CMK (cell line): ENCODE results near the gene C15orf39.

Source experiments
- DNase-seq: peaks from one replicate; pipeline ENCODE4 v3.0.0-alpha.2; 2010; ENCODE audit warnings: low read depth

Gene C15orf39

GRCh38 chr15:75197062-75197630, 4.5 kb upstream of the C15orf39 start:
- no peak for DNase-seq

DNA sequence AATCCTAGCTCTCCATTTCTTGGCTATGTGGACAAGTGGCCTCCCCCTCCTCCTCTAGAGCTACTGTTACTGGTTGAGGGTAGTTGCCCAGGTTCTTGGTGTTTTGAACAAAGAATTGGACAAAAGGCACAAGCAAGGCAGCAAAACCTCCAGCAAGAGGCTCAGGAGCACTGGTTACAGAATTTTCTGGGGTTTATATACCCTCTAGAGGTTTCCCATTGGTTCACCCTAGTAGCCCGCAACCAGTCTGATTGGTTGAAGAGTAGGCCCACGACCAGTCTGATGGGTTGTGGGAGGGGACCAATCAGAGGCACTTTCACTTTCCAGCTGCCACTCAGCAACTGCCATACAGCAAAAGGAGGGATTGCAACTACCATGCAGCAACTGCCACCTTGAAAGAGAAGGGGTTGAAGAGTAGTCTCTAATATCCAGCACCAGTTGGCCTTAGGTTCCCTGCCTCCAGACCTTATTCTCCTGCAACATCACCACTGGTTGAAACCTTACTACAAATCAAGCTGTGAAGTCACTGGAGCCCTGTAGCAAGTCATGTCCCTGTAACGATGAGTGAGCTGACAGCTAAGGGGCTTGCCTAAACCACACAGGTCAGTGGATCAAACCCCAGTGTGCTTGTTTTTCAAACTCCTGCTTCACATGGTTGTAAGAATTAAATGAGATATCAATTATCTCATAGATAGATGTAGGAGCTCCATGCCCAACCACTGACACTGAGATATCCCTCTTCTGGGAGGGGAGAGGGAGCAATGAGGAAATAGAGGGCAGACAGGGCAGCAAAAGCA, 2.9 kb upstream of the C15orf39 start:
- DNase-seq: peak; percentile 90

DNA sequence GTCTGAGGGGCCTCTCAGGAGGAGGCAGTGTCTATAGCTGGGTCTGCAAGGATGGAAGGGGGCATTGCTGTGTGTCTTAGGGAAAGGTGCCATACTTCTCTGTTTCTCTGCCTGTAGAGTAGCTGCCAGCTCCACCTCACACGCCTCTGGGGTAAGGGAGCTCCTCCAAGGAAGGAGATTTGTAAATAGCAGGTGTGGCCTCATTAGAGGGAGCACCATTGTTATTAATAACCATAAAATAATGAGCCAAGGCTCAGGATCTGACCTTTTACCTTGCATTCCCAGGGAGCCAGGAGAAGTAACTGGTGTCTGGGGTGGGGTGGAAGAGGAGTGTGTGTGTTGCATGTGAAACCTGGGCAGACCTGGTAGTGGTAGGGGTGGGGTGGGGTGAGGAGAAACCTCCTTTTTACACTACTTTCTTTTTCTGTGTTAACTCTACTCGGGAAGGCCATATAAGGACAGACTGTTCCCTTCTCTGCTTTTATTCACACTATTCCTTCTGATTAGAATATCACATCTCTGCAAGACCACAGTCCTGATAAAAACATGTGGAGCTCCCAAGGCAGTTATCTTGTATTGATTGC, 2.2 kb upstream of the C15orf39 start:
- DNase-seq: no peak

DNA sequence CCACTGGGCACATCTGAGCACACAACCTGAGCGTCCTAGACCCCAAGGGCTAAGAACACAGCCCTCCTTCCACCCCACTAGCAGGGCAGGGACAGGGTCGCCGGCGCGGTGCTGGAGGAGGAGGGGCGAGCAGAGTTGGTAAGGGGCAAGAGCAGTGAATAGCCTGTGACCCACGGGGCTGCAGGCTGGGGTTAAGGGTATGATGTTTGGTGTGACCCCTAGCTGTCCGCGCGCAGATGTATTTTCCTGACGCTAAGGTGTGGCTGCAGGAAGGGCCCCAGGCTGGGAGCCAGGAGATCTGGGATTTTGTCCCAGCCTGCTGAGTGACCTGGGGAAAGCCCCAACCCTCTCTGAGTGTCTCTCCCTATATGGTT, 1.3 kb upstream of the C15orf39 start:
- DNase-seq: no peak

- no peak for DNase-seq
These were observed 692 bp upstream of the C15orf39 start for GRCh38 chr15:75200765-75201615.

DNA sequence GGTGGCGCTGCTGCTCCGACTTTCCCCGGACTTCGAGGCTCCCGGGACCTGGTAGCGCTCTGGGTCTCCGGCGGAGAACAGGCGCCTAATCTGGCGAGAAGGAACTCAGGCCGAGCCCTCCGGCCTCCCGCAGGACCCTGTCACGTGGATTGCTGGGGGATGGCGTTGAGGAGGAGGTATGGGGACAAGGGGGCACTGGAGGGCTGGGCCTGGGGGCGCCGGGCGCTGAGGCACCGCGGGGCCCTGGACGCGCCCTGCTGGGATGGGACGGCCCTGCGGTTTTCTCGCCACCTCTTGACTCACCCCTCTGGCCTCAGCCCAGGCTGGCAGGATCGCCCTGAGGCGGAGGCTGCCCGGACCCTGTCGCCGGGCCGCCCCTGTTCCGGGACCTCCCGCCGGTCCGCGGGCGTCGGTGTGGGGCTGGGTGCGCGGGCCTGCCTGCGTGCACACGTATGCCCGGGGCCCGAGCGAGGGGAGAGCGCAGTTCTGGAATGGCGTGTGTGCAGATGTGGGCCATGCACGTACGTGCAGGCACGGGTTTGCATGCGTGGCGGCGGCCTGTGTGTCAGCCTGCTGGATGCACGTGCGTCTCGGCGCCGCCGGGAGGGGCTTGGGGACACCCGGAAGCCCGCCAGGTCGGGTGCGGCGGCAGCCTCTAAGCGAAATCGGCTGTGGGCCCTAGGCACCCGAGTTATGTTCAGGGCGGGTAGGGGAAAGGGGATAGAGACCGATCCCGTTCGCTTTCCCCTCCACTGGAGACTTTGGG, 752 bp downstream of the C15orf39 start:
- DNase-seq: no peak

DNA sequence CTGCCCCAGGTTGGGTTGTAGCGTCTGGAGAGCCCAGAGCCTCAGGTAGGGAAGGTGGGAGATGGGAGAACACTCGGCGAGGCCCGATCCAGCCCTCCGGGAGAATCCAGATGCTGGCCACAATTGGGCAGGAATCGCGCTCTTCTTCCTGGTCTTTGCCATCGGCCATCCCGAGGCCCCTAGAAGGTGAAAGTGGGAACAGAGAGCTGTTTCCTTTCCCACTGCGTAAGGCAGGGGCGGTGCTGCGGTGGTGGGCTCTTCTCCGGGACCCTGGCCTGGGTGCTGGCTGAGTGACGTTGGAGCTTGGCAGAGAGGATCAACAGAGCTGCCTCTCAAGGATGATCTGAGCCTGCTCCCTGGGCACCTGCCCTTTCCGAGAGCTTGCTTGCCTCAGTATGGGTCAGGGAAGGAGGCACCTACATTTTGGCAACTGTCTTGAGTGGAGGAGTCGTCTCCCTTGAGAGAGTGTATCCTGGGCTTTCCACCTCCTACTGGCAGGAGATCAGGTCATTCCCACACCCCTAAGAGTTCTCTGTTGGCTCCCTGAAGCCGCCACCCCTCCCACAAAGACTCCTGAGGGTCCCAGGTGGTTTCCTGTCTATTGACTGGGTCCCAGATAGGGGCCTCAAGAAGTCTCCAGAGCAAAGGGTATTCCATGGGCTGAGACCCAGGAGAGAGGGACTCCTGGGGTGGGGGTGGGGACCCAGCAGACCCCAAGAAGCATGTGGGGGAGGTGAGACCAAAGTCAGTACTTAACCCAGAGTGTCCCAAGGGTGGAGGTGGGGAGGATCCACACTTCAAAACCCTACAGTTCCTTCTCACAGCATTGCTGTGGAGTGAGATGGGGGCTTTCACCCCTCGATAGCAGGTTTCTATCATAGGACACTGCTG, 1.6 kb downstream of the C15orf39 start:
- no peak for DNase-seq

DNA sequence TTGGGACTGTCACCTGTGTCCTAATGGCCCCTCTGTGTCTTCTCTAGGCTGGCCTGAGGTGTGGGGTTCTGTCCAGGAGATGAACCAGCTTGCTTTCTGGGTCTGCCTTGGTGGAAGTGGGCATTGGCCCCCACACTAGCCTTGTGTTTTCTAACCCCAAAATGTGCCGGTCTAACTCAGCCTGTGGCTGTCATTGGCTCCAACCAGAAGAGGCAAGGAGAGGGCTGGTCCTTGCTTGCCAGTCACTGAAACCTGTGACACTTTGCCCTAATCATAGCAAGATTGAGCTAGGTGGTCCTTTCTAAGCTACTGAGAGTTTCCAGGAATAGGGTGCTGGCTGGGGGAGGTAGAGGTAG, 2.2 kb downstream of the C15orf39 start:
- DNase-seq: no peak

- peak; percentile 87 for DNase-seq
These were observed 2.8 kb downstream of the C15orf39 start for GRCh38 chr15:75204340-75205063.

DNA sequence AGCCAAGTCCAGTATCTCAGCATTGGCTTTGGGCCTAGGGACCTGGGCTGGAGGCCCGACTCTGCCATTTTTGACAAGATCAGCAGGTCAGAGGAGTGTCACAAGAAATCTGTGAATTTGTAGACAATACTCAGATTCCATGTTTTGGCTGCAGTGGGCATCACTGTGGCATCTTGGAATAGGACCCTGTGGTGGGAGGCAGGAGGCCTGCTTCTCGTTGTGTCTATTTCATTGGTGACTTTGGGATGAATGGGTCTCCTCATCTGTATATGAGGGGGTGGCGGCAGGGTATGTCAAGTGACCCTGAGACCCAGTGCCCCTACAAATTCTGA, 3.3 kb downstream of the C15orf39 start:
- DNase-seq: no peak

- no peak for DNase-seq
These were observed 4.3 kb downstream of the C15orf39 start for GRCh38 chr15:75206006-75206405.

- no peak for DNase-seq
These were observed 5.3 kb downstream of the C15orf39 start for GRCh38 chr15:75206803-75207617.

DNA sequence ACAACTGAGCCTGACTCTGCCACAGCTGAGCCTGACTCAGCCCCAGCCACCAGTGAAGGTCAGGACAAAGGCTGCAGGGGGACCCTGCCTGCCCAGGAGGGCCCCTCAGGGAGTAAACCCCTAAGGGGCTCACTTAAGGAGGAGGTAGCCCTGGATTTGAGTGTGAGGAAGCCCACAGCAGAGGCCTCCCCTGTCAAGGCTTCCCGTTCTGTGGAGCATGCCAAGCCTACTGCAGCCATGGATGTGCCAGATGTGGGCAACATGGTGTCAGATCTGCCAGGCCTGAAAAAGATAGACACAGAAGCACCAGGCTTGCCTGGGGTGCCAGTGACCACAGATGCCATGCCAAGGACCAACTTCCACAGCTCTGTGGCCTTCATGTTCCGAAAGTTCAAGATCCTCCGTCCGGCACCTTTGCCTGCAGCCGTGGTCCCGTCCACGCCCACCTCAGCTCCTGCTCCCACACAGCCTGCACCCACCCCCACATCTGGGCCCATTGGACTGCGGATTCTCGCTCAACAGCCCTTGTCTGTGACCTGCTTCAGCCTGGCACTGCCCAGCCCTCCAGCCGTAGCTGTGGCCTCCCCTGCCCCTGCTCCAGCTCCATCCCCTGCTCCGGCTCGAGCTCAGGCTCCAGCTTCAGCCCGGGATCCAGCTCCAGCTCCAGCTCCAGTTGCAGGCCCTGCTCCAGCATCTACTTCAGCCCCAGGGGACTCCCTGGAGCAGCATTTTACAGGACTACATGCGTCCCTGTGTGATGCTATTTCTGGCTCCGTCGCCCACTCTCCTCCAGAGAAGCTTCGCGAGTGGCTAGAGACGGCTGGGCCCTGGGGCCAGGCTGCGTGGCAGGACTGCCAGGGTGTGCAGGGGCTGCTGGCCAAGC, 6.2 kb downstream of the C15orf39 start:
- no peak for DNase-seq

DNA sequence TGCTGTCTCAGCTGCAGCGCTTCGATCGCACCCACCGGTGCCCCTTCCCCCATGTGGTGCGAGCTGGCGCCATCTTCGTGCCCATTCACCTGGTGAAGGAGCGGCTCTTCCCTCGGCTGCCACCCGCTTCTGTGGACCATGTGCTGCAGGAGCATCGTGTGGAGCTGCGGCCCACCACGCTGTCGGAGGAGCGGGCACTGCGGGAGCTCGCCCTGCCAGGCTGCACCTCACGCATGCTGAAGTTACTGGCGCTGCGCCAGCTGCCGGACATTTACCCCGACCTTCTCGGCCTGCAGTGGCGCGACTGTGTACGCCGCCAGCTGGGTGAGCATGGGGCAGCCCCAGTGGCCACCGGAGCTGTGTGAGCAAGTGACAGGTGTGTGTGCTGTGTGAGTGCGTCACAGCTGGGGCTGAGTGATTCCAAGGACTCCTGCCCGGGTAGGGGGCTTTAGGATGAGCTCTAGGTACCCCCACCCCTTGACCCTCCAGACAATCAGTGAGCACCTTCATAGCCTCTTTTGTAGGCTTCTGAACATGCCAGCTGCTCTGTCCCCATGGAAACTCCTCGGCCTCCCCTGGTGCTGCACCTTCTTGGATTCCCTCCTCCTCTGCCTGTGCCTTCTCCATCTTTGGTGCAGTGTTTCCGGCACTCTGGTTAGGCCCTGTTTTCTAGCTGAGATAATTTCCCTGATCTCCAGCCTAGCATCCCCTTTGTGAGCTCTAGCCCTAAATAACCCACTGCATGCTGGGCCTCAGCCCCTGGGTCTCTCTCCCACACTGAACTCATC, 7.0 kb downstream of the C15orf39 start:
- no peak for DNase-seq

DNA sequence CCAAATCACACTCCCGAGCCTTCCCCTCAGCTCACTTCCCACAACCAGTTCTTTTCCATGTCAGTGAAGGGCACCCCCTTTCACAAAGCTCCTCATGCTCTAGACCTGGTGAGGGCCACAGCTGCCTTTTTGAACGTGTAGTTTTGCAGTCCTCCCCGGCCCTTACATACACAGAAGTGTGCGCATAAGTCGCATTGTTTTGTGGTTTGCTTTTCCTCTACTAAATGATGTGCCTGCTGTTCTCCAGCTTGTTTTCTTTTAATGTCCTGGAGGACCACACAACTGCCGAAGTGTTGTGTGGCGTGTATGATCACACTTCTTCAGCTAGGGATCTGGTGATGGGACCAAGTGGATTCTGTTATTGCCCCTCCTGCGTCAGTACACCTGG, 7.6 kb downstream of the C15orf39 start:
- no peak for DNase-seq

DNA sequence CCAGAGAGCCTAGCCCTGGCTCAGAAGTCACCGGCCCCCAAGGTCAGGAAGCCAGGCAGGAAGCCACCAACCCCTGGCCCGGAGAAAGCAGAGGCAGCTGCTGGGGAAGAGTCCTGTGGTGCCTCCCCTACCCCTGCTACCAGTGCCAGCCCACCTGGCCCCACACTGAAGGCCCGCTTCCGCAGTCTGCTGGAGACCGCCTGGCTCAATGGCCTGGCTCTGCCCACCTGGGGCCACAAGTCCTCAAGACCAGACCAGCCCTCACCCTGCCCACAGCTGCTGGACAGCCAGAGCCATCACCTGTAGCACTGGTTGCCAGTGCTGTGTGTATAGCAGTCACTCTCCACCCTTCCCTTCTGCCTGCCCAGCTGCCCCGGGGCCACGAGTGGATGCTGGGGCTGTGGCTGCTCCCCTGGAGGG, 9.1 kb downstream of the C15orf39 start:
- DNase-seq: no peak

DNA sequence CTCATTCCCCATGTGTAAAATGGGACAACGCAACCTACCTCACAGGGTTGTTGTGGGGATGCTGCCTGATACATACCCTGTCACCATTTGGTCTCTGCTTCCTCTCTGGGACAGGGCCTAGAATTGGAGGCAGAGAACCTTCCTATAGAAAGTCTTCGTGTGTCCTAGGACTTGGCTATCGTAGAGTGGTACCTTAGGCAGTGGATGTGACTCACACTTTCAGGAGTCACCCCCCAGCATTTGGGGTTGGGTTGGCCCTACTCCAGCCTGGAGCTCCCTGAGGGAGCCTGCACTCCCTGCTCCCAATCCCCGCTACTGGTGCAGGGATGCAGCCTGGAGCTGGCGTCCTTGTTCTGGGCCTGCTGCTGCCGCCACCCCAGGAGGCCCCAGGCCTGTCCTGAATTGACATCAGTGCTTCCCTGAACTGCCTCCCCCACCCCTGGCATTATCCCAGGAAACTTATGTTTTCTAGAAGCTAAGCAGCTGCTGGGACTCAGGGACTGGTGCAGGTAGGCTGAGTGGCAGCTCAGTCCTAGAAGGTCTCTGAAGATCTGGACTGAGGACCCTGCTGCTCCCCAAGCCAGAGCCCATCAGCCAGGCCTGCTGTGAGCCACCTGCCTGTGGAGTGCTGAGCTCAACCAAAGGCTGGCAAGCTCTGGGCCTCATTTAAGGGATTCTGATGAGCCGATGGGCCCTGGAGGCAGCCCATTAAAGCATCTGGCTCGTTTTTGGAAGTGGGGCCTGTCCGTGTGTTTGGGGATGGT, 9.9 kb downstream of the C15orf39 start:
- no peak for DNase-seq
